ENCODE data around the gene BTN1A1.

- TF ChIP-seq POLR2A (IDR thresholded peaks at IDR 0.05; ENCODE audit: low read depth, low read length) (no peak), TAF1 (IDR thresholded peaks at IDR 0.05; ENCODE audit: borderline replicate concordance, low read depth, low read length) (no peak), POLR2AphosphoS5 (IDR thresholded peaks at IDR 0.05; ENCODE audit: low read depth, low read length) (no peak; the same call in 1 of the 2 replicates)
Observed at GRCh38 chr6:26520237-26520849, 20.2 kb downstream of the BTN1A1 start.

Data from GM12892 (cell line).